A549 (cell line): ENCODE measurements around the gene OMP.

Experiments
- CBX8 ChIP-seq: fragments of 200-600 bp; sonication (generic); IDR thresholded peaks from 2 replicates; pipeline ENCODE4 v1.6.1; 2016
- CHD2 ChIP-seq: fragments of 150-350 bp; IDR thresholded peaks from 2 replicates; pipeline ENCODE4 v1.6.1; 2014; ENCODE audit warnings: low read length; ENCODE audit not compliant: partially characterized antibody
- KDM5A ChIP-seq: fragments of 200-600 bp; sonication (generic); IDR thresholded peaks from 2 replicates; pipeline ENCODE4 v1.6.1; 2016; ENCODE audit warnings: antibody characterized with exemption, mild to moderate bottlenecking
- MAX ChIP-seq: IDR thresholded peaks from 2 replicates; pipeline ENCODE4 v1.6.1; 2012
- POLR2A ChIP-seq: IDR thresholded peaks from 2 replicates; pipeline ENCODE4 v1.6.1; 2012; ENCODE audit warnings: mild to moderate bottlenecking, low read length
- RNF2 ChIP-seq: fragments of 200-600 bp; sonication (generic); IDR thresholded peaks from 2 replicates; pipeline ENCODE4 v1.6.1; 2016; ENCODE audit warnings: low read depth, mild to moderate bottlenecking, antibody characterized with exemption, moderate library complexity, borderline replicate concordance
- SMC3 ChIP-seq: fragments of >200 bp; sonication (Bioruptor Twin); formaldehyde crosslinking; IDR thresholded peaks from 3 replicates; pipeline ENCODE4 v1.6.1; 2018; ENCODE audit warnings: inconsistent platforms
- TF ChIP-seq, protein P1 (sequence below): fragments of >200 bp; sonication (Bioruptor Twin); formaldehyde crosslinking; IDR thresholded peaks from 3 replicates; pipeline ENCODE4 v1.5.1; 2016

GRCh38 chr11:77121876-77122575, 19.4 kb downstream of the OMP start:
- TF ChIP-seq CBX8: no peak
- TF ChIP-seq, protein P1, sequence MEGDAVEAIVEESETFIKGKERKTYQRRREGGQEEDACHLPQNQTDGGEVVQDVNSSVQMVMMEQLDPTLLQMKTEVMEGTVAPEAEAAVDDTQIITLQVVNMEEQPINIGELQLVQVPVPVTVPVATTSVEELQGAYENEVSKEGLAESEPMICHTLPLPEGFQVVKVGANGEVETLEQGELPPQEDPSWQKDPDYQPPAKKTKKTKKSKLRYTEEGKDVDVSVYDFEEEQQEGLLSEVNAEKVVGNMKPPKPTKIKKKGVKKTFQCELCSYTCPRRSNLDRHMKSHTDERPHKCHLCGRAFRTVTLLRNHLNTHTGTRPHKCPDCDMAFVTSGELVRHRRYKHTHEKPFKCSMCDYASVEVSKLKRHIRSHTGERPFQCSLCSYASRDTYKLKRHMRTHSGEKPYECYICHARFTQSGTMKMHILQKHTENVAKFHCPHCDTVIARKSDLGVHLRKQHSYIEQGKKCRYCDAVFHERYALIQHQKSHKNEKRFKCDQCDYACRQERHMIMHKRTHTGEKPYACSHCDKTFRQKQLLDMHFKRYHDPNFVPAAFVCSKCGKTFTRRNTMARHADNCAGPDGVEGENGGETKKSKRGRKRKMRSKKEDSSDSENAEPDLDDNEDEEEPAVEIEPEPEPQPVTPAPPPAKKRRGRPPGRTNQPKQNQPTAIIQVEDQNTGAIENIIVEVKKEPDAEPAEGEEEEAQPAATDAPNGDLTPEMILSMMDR: no peak
- TF ChIP-seq KDM5A: no peak
- TF ChIP-seq SMC3: no peak
- no peak for TF ChIP-seq MAX
- TF ChIP-seq CHD2: no peak
- no peak for TF ChIP-seq RNF2
- TF ChIP-seq POLR2A: no peak
